Neural cell (in vitro differentiated cells): ENCODE data around the gene ADGRG1. TPM values are rescaled to one million over a fixed set of nuclear protein-coding genes. Genes with fewer than 3 reads are reported as not detected.

Experiments used
- H2AFZ ChIP-seq: fragments of 200-600, 300-800 bp; sonication (generic), shearing (Covaris generic); 2 replicates; pipeline ENCODE4 v1.6.0; 2014; ENCODE audit warnings: low read depth, mild to moderate bottlenecking, antibody characterized with exemption, low read length, moderate library complexity
- H3F3A ChIP-seq: fragments of 200-600 bp; shearing (Covaris generic); 2 replicates; pipeline ENCODE4 v1.6.1; 2016; ENCODE audit warnings: mild to moderate bottlenecking, moderate library complexity, mixed read lengths, antibody characterized with exemption, low read length; ENCODE audit not compliant: insufficient read depth, poor library complexity, severe bottlenecking
- H3K27ac ChIP-seq: fragments of 200-600, 300-800 bp; sonication (generic), shearing (Covaris generic); 2 replicates; pipeline ENCODE4 v1.5.1; 2014; ENCODE audit warnings: mild to moderate bottlenecking, low read length, moderate library complexity
- H3K27me3 ChIP-seq: fragments of 300-800, 200-600 bp; sonication (generic), shearing (Covaris generic); 2 replicates; pipeline ENCODE4 v1.6.0; 2014; ENCODE audit warnings: mild to moderate bottlenecking, low read depth, low read length, moderate library complexity; ENCODE audit not compliant: insufficient read depth
- H3K36me3 ChIP-seq: fragments of 300-800, 200-600 bp; sonication (generic), shearing (Covaris generic); 2 replicates; pipeline ENCODE4 v1.5.1; 2014; ENCODE audit warnings: mild to moderate bottlenecking, antibody characterized with exemption, low read length, moderate library complexity; ENCODE audit not compliant: insufficient read depth
- H3K4me2 ChIP-seq: fragments of 300-800, 200-600 bp; sonication (generic), shearing (Covaris generic); 2 replicates; pipeline ENCODE4 v1.6.0; 2014; ENCODE audit warnings: mild to moderate bottlenecking, low read length
- H3K4me3 ChIP-seq: fragments of 300-800, 200-600 bp; sonication (generic), shearing (Covaris generic); 2 replicates; pipeline ENCODE4 v1.5.1; 2014; ENCODE audit warnings: mild to moderate bottlenecking, low read length, moderate library complexity
- H3K79me2 ChIP-seq: fragments of 200-600 bp; shearing (Covaris generic); replicated peaks from 2 replicates; pipeline ENCODE4 v1.6.0; 2014; ENCODE audit warnings: mild to moderate bottlenecking, low read length, moderate library complexity; ENCODE audit not compliant: insufficient read depth
- H3K9ac ChIP-seq: fragments of 300-800, 200-600 bp; sonication (generic), shearing (Covaris generic); 2 replicates; pipeline ENCODE4 v1.6.1; 2016; ENCODE audit warnings: mild to moderate bottlenecking, low read length, mixed read lengths
- H3K9me2 ChIP-seq: fragments of 200-600 bp; shearing (Covaris generic); 2 replicates; pipeline ENCODE4 v1.6.1; 2016; ENCODE audit warnings: mild to moderate bottlenecking, low read length, mixed read lengths; ENCODE audit not compliant: insufficient read depth
- H3K9me3 ChIP-seq: fragments of 200-600, 300-800 bp; sonication (generic), shearing (Covaris generic); 2 replicates; pipeline ENCODE4 v1.6.1; 2016; ENCODE audit warnings: mild to moderate bottlenecking, mixed run types, low read length, moderate library complexity, mixed read lengths
- H4K20me1 ChIP-seq: fragments of 200-600 bp; shearing (Covaris generic); 2 replicates; pipeline ENCODE4 v1.6.1; 2016; ENCODE audit warnings: mild to moderate bottlenecking, mixed run types; ENCODE audit not compliant: insufficient read depth
- CTCF ChIP-seq: fragments of 450-650 bp; IDR thresholded peaks from 2 replicates; pipeline ENCODE4 v1.5.1; 2014; ENCODE audit warnings: antibody characterized with exemption, mild to moderate bottlenecking, moderate library complexity; ENCODE audit not compliant: poor library complexity, severe bottlenecking
- EP300 ChIP-seq: fragments of 450-650 bp; conservative IDR thresholded peaks from 2 replicates; pipeline ENCODE4 v1.6.1; 2014; ENCODE audit warnings: antibody characterized with exemption, mild to moderate bottlenecking, moderate library complexity; ENCODE audit not compliant: poor library complexity, severe bottlenecking
- EZH2 ChIP-seq: fragments of 200-600, 300-800 bp; shearing (Covaris generic), sonication (generic); IDR thresholded peaks from 2 replicates; pipeline ENCODE4 v1.6.1; 2014; ENCODE audit warnings: antibody characterized with exemption, low read length, borderline replicate concordance, mild to moderate bottlenecking; ENCODE audit not compliant: insufficient read depth, poor library complexity, severe bottlenecking
- MXI1 ChIP-seq: fragments of 450-650 bp; conservative IDR thresholded peaks from 2 replicates; pipeline ENCODE4 v1.6.1; 2014; ENCODE audit warnings: antibody characterized with exemption, mild to moderate bottlenecking; ENCODE audit not compliant: poor library complexity, severe bottlenecking
- POLR2AphosphoS5 ChIP-seq: IDR thresholded peaks from 2 replicates; pipeline ENCODE4 v1.6.1; 2012
- RAD21 ChIP-seq: fragments of 450-650 bp; conservative IDR thresholded peaks from 2 replicates; pipeline ENCODE4 v1.6.1; 2014; ENCODE audit warnings: antibody characterized with exemption, mild to moderate bottlenecking, moderate library complexity
- SMC3 ChIP-seq: fragments of 450-650 bp; conservative IDR thresholded peaks from 2 replicates; pipeline ENCODE4 v1.6.1; 2014; ENCODE audit warnings: antibody characterized with exemption, mild to moderate bottlenecking, moderate library complexity; ENCODE audit not compliant: poor library complexity
- TAF1 ChIP-seq: IDR thresholded peaks from 2 replicates; pipeline ENCODE4 v1.6.1; 2012; ENCODE audit warnings: low read depth
- polyA plus RNA-seq: library from polyadenylated mRNA; depleted of rRNA; stranded (reverse); fragments of >200 nt; gene quantifications from 2 replicates; pipeline ENCODE4 v1.2.3, GENCODE V29; 2014
- TF ChIP-seq, protein P1 (sequence below): IDR thresholded peaks from 2 replicates; pipeline ENCODE4 v1.6.1; 2012; ENCODE audit warnings: borderline replicate concordance

The ADGRG1 gene
- polyA plus RNA-seq, 1 donor from 2014 or later: 86.8 TPM

- TF ChIP-seq SMC3: no peak
- no peak for TF ChIP-seq RAD21
- no peak for TF ChIP-seq POLR2AphosphoS5
- TF ChIP-seq CTCF: no peak
- TF ChIP-seq, protein P1, sequence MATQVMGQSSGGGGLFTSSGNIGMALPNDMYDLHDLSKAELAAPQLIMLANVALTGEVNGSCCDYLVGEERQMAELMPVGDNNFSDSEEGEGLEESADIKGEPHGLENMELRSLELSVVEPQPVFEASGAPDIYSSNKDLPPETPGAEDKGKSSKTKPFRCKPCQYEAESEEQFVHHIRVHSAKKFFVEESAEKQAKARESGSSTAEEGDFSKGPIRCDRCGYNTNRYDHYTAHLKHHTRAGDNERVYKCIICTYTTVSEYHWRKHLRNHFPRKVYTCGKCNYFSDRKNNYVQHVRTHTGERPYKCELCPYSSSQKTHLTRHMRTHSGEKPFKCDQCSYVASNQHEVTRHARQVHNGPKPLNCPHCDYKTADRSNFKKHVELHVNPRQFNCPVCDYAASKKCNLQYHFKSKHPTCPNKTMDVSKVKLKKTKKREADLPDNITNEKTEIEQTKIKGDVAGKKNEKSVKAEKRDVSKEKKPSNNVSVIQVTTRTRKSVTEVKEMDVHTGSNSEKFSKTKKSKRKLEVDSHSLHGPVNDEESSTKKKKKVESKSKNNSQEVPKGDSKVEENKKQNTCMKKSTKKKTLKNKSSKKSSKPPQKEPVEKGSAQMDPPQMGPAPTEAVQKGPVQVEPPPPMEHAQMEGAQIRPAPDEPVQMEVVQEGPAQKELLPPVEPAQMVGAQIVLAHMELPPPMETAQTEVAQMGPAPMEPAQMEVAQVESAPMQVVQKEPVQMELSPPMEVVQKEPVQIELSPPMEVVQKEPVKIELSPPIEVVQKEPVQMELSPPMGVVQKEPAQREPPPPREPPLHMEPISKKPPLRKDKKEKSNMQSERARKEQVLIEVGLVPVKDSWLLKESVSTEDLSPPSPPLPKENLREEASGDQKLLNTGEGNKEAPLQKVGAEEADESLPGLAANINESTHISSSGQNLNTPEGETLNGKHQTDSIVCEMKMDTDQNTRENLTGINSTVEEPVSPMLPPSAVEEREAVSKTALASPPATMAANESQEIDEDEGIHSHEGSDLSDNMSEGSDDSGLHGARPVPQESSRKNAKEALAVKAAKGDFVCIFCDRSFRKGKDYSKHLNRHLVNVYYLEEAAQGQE: no peak
- TF ChIP-seq EP300: no peak
- TF ChIP-seq EZH2: no peak
- TF ChIP-seq MXI1: no peak
- no peak for TF ChIP-seq TAF1
- H2AFZ ChIP-seq: no peak overlapping the region
- no peaks in the 10 kb centered on the region for H4K20me1 ChIP-seq
- no peaks in the 10 kb centered on the region for H3K36me3 ChIP-seq
- H3F3A ChIP-seq: no peaks in the 10 kb centered on the region
- H3K9me2 ChIP-seq: no peaks in the 10 kb centered on the region
- no peak overlapping the region for H3K4me3 ChIP-seq
- H3K9me3 ChIP-seq: no peaks in the 10 kb centered on the region
- no peak overlapping the region for H3K4me2 ChIP-seq
- H3K9ac ChIP-seq: no peak overlapping the region
- H3K27me3 ChIP-seq: no peaks in the 10 kb centered on the region
- H3K79me2 ChIP-seq: no peaks in the 10 kb centered on the region
- H3K27ac ChIP-seq: no peak overlapping the region
Measured at GRCh38 chr16:57604177-57604576, 24.3 kb upstream of the ADGRG1 start.

GRCh38 chr16:57606147-57606846 is 22.1 kb upstream of the ADGRG1 start:
- Histone ChIP-seq H3K36me3 (no peaks in the 10 kb centered on the region), H3K9me2 (no peaks in the 10 kb centered on the region), H3K4me2 (no peak overlapping the region), H3F3A (no peaks in the 10 kb centered on the region), H2AFZ (no peak overlapping the region), H3K27me3 (no peaks in the 10 kb centered on the region), H3K9me3 (no peaks in the 10 kb centered on the region), H3K27ac (no peak overlapping the region), H4K20me1 (no peaks in the 10 kb centered on the region), H3K79me2 (no peaks in the 10 kb centered on the region), H3K4me3 (no peak overlapping the region), H3K9ac (no peak overlapping the region)
- TF ChIP-seq RAD21 (no peak), CTCF (no peak), TAF1 (no peak), SMC3 (no peak), EZH2 (no peak), MXI1 (no peak), POLR2AphosphoS5 (no peak), EP300 (no peak)
- TF ChIP-seq, protein P1: no peak
